GM08714 (cell line): Measurements from ENCODE around the gene PANX2.
A peak's percentile ranks its signal among the peaks of the same experiment; 100 is the strongest.

Source experiments
- H3K4me3 ChIP-seq: fragments of 200-500 bp; sonication (Bioruptor generic); 2 replicates; pipeline ENCODE4 v1.5.1; 2014; ENCODE audit warnings: mild to moderate bottlenecking, low read length, inconsistent platforms
- ZNF274 ChIP-seq: IDR thresholded peaks from 2 replicates; pipeline ENCODE4 v1.6.1; 2012; ENCODE audit warnings: mild to moderate bottlenecking, low read depth, low read length

Gene PANX2

GRCh38 chr22:50190182-50190940 is 19.8 kb downstream of the PANX2 start:
- no peak for TF ChIP-seq ZNF274
- H3K4me3 ChIP-seq = peak overlapping the region; percentile 45; the same call in 1 of the 2 replicates

DNA sequence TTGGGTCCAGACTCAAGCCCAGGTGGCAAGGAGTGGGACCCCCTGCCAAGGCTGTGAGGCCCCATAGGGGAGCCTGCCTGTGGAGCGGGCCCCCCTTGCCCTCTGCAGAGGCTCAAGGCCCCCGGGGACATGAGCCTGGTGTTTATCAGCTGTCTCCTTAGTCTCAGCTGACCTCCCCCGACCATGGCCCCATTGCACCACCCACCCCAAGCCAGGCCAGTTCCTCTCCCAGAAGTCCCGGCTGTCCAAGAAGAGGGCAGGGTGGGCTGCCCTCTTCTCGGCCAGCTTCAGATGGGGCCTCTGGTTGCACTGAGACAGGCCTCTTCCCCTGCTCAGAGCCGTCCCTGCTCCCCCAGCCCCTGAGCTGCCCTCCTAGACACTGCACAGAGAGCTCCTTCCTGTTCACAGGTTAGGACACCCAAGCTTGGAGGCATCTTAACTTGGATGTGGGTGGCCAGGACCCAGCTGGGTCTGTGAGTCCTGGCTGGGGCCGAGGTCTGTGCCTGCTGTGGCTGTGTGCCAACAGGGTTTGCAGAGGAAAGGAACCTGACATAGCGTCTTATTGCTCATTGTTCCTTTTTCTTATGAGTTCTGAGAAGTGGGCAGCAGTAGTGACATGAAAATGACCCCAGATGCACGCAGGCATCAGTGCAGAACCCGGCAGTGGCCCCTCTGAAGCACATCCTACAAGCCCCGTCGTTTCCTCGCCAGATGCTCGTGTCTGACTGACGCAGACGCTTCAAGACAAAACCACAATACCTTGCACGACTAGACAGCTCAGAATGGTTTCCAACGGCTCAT is 20.6 kb downstream of the PANX2 start:
- H3K4me3 ChIP-seq = peak overlapping the region; percentile 39; the same call in 1 of the 2 replicates
- TF ChIP-seq ZNF274 = no peak

- peak overlapping the region; percentile 4; the same call in 1 of the 2 replicates for H3K4me3 ChIP-seq
- TF ChIP-seq ZNF274 = no peak
Observed at GRCh38 chr22:50192436-50193204, 22.1 kb downstream of the PANX2 start.

- H3K4me3 ChIP-seq = no peak overlapping the region
- TF ChIP-seq ZNF274 = no peak
Observed at GRCh38 chr22:50193621-50194020, 23.1 kb downstream of the PANX2 start.

- H3K4me3 ChIP-seq = no peak overlapping the region
- TF ChIP-seq ZNF274 = no peak
Observed at GRCh38 chr22:50194037-50194805, 23.7 kb downstream of the PANX2 start.

DNA sequence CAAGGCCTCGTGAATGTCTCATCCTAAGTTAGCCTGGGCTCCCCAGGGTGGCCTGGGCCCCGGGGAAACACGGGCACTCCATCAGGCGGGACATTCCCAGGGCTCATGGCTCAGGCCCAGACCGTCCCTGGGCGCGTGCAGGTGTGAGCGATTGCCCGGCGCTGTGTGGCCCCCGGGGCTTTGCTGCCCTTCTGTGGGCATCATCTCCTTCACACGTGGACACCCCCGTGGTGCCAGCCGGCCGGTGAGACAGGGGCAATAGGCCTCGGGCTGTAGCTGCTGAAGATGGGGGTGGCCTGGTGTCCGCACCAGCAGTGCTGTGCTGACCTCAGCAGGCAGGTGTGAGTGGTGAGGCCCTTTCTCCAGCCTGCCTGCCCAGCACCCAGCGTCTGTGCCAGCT is 25.7 kb downstream of the PANX2 start:
- TF ChIP-seq ZNF274 = no peak
- no peak overlapping the region for H3K4me3 ChIP-seq

DNA sequence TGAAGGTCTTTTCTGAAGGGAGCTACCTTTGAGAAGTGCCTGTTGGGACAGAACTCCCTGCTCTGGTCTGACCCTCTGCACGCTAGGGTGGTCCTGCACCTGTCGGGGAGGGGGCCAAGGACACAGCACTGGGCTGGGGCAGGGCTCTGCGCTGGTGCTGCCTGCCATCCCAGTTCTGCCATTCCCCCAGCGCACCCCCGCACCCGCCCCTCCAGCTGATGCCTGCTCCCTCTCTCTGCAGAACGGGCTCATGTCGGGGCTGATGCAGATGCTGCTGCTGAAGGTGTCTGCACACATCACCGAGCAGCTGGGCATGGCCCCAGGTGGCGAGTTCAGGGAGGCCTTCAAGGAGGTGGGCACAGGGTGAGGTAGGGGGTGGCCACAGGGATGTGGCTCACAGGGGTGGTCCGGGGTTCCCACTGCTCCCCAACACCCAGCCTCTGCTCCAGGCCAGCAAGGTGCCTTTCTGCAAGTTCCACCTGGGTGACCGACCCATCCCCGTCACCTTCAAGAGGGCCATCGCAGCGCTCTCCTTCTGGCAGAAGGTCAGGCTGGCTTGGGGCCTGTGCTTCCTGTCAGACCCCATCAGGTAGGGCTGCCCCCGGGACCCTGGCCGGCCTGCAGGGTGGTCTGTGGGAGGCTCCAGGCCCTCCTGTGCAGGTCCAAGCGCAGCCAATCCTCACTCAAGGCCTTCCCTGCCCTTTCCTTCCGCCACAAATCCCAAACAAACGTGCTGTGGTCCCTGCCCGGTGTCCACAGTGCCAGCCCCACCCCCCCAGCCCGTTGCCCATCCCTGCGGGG is 26.7 kb downstream of the PANX2 start:
- no peak for TF ChIP-seq ZNF274

GRCh38 chr22:50197856-50198623 is 27.5 kb downstream of the PANX2 start:
- TF ChIP-seq ZNF274 = no peak
- no peak overlapping the region for H3K4me3 ChIP-seq

More for the DNA sequence above, 26.7 kb downstream of the PANX2 start:
- H3K4me3 ChIP-seq = no peak overlapping the region

DNA sequence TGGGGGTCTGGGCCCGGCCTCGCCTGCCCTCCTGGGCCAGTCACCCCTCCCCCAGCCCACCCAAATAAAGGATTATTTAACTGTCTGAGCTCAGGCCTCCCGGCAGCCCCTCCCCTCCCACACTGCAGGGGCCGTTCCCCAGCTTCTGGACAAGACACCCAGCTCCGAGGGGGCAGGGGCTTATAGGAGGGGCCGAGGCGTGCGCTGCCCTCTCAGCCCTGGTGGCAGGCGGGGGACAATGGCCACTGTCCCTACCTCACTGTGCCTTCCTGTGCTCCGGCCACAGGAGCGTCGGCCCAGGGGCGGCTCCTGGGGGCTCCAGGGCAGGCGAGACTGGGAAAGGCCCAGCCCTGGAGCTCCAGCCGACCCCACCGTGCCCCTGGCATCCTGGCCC is 28.1 kb downstream of the PANX2 start:
- H3K4me3 ChIP-seq = no peak overlapping the region
- TF ChIP-seq ZNF274 = no peak

GRCh38 chr22:50199251-50199721 is 28.8 kb downstream of the PANX2 start:
- no peak for TF ChIP-seq ZNF274
- H3K4me3 ChIP-seq = no peak overlapping the region

- peak overlapping the region; percentile 85 for H3K4me3 ChIP-seq
- no peak for TF ChIP-seq ZNF274
Observed at GRCh38 chr22:50199829-50200460, 29.4 kb downstream of the PANX2 start.
